DND-41 (cell line): ENCODE measurements around the gene SEC31B.

ENCODE experiments used
- ATAC-seq: fragments of 200-7000 bp; cut with Tn5 transposase; 3 replicates; pipeline ENCODE4 v1.9.1; 2021; ENCODE audit warnings: low read depth; ENCODE audit not compliant: insufficient read depth
- DNase-seq: peaks from one replicate; pipeline ENCODE4 v3.0.0-alpha.2; 2020
- H2AFZ ChIP-seq: 2 replicates; pipeline ENCODE4 v1.6.0; 2012; ENCODE audit warnings: low read depth, low read length
- H3K27ac ChIP-seq: 2 replicates; pipeline ENCODE4 v1.5.1; 2012; ENCODE audit warnings: low read length, inconsistent platforms
- H3K27me3 ChIP-seq: fragments of 200-600 bp; sonication (generic); 2 replicates; pipeline ENCODE4 v1.6.0; 2012; ENCODE audit warnings: low read length, mild to moderate bottlenecking, inconsistent platforms; ENCODE audit not compliant: insufficient read depth, poor library complexity
- H3K36me3 ChIP-seq: 2 replicates; pipeline ENCODE4 v1.5.1; 2012; ENCODE audit warnings: low read length, inconsistent platforms; ENCODE audit not compliant: insufficient read depth
- H3K4me1 ChIP-seq: 2 replicates; pipeline ENCODE4 v1.5.1; 2012; ENCODE audit warnings: mild to moderate bottlenecking, low read length; ENCODE audit not compliant: insufficient read depth
- H3K4me2 ChIP-seq: 2 replicates; pipeline ENCODE4 v1.6.0; 2012; ENCODE audit warnings: mild to moderate bottlenecking, moderate library complexity, low read length, inconsistent platforms; ENCODE audit not compliant: insufficient read depth
- H3K4me3 ChIP-seq, 2 experiments: fragments of 200-600 bp in 1 of 2; shearing (Covaris generic) in 1 of 2; 2 replicates each; pipeline ENCODE4 v1.5.1; 2012 to 2016; ENCODE audit warnings: inconsistent platforms in 2 of 2, low read length in 2 of 2, mild to moderate bottlenecking in 2 of 2, low read depth in 1 of 2, moderate library complexity in 1 of 2
- H3K79me2 ChIP-seq: 2 replicates; pipeline ENCODE4 v1.6.0; 2012; ENCODE audit warnings: low read length, inconsistent platforms; ENCODE audit not compliant: insufficient read depth
- H3K9ac ChIP-seq: 2 replicates; pipeline ENCODE4 v1.6.0; 2012; ENCODE audit warnings: low read depth, mild to moderate bottlenecking, inconsistent platforms, low read length, moderate library complexity
- H3K9me3 ChIP-seq: 2 replicates; pipeline ENCODE4 v1.5.1; 2012; ENCODE audit warnings: low read length, moderate library complexity, mild to moderate bottlenecking, inconsistent platforms; ENCODE audit not compliant: insufficient read depth, severe bottlenecking
- H4K20me1 ChIP-seq: 2 replicates; pipeline ENCODE4 v1.6.0; 2012; ENCODE audit warnings: low read length; ENCODE audit not compliant: insufficient read depth
- EZH2 ChIP-seq: IDR thresholded peaks from 3 replicates; pipeline ENCODE4 v1.6.1; 2012; ENCODE audit warnings: borderline replicate concordance, low read depth, mild to moderate bottlenecking, moderate library complexity, low read length, inconsistent platforms; ENCODE audit not compliant: severe bottlenecking
- TF ChIP-seq, protein P1 (sequence below): IDR thresholded peaks from 2 replicates; pipeline ENCODE4 v1.5.1; 2012; ENCODE audit warnings: borderline replicate concordance, low read length, moderate library complexity, mild to moderate bottlenecking; ENCODE audit not compliant: poor library complexity, severe bottlenecking; ENCODE audit errors: extremely low read depth

SEC31B gene, protein sequence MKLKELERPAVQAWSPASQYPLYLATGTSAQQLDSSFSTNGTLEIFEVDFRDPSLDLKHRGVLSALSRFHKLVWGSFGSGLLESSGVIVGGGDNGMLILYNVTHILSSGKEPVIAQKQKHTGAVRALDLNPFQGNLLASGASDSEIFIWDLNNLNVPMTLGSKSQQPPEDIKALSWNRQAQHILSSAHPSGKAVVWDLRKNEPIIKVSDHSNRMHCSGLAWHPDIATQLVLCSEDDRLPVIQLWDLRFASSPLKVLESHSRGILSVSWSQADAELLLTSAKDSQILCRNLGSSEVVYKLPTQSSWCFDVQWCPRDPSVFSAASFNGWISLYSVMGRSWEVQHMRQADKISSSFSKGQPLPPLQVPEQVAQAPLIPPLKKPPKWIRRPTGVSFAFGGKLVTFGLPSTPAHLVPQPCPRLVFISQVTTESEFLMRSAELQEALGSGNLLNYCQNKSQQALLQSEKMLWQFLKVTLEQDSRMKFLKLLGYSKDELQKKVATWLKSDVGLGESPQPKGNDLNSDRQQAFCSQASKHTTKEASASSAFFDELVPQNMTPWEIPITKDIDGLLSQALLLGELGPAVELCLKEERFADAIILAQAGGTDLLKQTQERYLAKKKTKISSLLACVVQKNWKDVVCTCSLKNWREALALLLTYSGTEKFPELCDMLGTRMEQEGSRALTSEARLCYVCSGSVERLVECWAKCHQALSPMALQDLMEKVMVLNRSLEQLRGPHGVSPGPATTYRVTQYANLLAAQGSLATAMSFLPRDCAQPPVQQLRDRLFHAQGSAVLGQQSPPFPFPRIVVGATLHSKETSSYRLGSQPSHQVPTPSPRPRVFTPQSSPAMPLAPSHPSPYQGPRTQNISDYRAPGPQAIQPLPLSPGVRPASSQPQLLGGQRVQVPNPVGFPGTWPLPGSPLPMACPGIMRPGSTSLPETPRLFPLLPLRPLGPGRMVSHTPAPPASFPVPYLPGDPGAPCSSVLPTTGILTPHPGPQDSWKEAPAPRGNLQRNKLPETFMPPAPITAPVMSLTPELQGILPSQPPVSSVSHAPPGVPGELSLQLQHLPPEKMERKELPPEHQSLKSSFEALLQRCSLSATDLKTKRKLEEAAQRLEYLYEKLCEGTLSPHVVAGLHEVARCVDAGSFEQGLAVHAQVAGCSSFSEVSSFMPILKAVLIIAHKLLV

DNA sequence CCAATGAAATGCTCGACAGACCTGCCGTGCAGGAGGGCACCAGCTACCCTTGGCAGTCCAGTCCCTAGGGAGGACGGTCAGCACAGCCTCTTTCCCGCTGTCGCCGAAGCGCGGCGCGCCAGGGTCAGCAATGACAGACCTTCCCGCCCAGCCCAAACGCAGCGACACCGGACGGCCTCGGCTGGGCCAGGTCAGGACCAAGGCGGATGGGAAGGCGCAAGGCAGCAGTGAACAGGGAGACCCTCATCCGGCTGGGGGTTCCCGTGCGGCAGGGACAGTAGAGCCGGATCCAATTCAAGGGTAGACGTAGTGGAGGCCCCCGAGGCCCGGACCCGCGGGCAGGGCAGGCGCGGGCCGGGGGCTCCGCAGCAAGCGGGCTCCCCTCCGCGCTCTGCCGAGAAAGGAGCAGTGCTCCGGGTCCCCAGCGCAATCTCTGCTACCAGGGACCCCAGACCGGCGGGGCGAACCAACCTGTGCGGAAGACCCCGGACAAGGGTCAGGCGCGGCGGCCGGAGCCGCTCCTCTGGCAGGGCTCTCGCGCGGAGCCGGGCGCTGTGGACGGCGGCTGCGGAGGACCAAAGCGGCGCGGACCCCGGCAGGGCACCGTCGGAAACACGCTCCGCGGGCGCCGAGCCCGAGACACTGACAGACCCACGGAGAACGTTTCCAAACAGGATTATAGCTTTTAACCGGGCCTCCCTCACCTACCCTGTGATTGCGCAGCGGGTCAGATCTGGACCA is at the start of gene SEC31B:
Gene SEC31B, minus strand, starts transcription at position 551 of the 741 bp plus-strand sequence. CDS start 2,909 bp downstream, outside the sequence.
- peaks cover 3% of the 10 kb centered on the region; the same call in 1 of the 2 replicates for H4K20me1 ChIP-seq
- no peak within 1 kb of the TSS for H2AFZ ChIP-seq
- ATAC-seq: no peak
- TF ChIP-seq, protein P1, sequence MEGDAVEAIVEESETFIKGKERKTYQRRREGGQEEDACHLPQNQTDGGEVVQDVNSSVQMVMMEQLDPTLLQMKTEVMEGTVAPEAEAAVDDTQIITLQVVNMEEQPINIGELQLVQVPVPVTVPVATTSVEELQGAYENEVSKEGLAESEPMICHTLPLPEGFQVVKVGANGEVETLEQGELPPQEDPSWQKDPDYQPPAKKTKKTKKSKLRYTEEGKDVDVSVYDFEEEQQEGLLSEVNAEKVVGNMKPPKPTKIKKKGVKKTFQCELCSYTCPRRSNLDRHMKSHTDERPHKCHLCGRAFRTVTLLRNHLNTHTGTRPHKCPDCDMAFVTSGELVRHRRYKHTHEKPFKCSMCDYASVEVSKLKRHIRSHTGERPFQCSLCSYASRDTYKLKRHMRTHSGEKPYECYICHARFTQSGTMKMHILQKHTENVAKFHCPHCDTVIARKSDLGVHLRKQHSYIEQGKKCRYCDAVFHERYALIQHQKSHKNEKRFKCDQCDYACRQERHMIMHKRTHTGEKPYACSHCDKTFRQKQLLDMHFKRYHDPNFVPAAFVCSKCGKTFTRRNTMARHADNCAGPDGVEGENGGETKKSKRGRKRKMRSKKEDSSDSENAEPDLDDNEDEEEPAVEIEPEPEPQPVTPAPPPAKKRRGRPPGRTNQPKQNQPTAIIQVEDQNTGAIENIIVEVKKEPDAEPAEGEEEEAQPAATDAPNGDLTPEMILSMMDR: no peak
- TF ChIP-seq EZH2: no peak
- H3K27ac ChIP-seq: peak within 1 kb of the TSS; percentile 35
- H3K27me3 ChIP-seq: no peaks in the 10 kb centered on the region
- H3K4me1 ChIP-seq: peaks cover 12% of the 10 kb centered on the region
- DNase-seq: no peak
- H3K36me3 ChIP-seq: peaks cover 37% of the 10 kb centered on the region
- H3K9me3 ChIP-seq: no peaks in the 10 kb centered on the region
- H3K4me2 ChIP-seq: no peak within 1 kb of the TSS
- H3K4me3 ChIP-seq: no peak within 1 kb of the TSS
- 0 out of 2 replicates have a peak within 1 kb of the TSS, but pooled peaks have one; percentile 5 for H3K9ac ChIP-seq
- H3K79me2 ChIP-seq: no peaks in the 10 kb centered on the region

DNA sequence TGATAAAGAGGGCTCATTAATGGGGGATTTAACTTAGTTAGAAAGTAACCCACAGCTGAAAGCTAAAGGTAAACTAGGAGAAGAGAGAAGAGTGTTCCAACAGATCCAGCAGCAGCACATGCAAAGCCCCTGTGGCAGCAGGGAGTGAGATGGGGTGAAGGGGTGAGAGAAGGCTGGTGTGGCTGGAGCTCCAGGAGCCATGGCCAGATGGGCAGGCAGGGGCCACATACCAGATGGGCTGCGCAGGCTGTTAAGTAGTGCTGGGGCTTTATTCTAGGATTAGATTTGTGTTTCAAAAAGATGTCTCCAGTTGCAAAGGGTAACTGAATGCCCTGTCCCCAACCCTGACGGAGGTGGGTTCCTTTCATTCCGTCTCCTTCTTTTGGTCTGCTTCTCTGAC is 49.3 kb upstream of the SEC31B start:
- TF ChIP-seq, protein P1: no peak
- TF ChIP-seq EZH2: no peak
- H4K20me1 ChIP-seq: peaks cover 2% of the 10 kb centered on the region; the same call in 1 of the 2 replicates
- H3K27ac ChIP-seq: no peak overlapping the region
- no peaks in the 10 kb centered on the region for H3K79me2 ChIP-seq
- DNase-seq (no peak), ATAC-seq (no peak)
- no peak overlapping the region for H2AFZ ChIP-seq
- H3K4me1 ChIP-seq: no peaks in the 10 kb centered on the region
- no peak overlapping the region for H3K4me3 ChIP-seq
- H3K4me2 ChIP-seq: no peak overlapping the region
- no peaks in the 10 kb centered on the region for H3K9me3 ChIP-seq
- no peak overlapping the region for H3K9ac ChIP-seq
- no peaks in the 10 kb centered on the region for H3K36me3 ChIP-seq
- no peaks in the 10 kb centered on the region for H3K27me3 ChIP-seq

DNA sequence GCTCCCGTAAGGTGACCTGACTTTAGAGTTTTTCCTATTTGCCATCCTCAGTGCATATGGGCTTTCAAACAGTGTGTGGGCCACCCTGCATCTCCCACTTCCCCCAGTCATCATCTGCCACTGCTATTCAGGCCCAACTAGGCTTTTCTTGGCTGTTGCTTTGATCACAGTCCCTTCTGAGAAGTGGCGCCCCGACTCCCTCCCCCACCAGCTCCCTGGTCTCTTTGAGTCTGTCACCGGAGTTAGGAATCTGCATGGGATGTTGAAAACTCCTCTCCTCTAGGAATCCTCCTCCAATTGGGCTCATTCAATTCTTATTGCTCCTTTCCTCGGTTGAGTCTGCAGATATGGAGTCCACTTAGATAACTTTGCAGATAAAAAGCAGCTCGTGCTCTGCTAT is 48.2 kb upstream of the SEC31B start:
- Histone ChIP-seq H3K4me3 (no peak overlapping the region), H3K4me2 (no peak overlapping the region), H3K36me3 (no peaks in the 10 kb centered on the region), H3K9ac (no peak overlapping the region), H3K27ac (no peak overlapping the region), H2AFZ (no peak overlapping the region), H3K4me1 (no peaks in the 10 kb centered on the region), H3K9me3 (no peaks in the 10 kb centered on the region), H3K79me2 (no peaks in the 10 kb centered on the region), H4K20me1 (peaks cover 2% of the 10 kb centered on the region; the same call in 1 of the 2 replicates), H3K27me3 (no peaks in the 10 kb centered on the region)
- no peak for ATAC-seq
- DNase-seq: no peak
- TF ChIP-seq, protein P1: no peak
- TF ChIP-seq EZH2: no peak
